ENCODE measurements around the gene VPREB1. TPM values are rescaled to one million over a fixed set of nuclear protein-coding genes. Genes with fewer than 3 reads are reported as not detected.
"Not testable (repeated sequence)": the region's sequence is repeated elsewhere in the genome, so short reads cannot be mapped to it uniquely, and the experiment has no call there.

Gene VPREB1
- total RNA-seq, 4 donors from 2014 or later = not detected

DNA sequence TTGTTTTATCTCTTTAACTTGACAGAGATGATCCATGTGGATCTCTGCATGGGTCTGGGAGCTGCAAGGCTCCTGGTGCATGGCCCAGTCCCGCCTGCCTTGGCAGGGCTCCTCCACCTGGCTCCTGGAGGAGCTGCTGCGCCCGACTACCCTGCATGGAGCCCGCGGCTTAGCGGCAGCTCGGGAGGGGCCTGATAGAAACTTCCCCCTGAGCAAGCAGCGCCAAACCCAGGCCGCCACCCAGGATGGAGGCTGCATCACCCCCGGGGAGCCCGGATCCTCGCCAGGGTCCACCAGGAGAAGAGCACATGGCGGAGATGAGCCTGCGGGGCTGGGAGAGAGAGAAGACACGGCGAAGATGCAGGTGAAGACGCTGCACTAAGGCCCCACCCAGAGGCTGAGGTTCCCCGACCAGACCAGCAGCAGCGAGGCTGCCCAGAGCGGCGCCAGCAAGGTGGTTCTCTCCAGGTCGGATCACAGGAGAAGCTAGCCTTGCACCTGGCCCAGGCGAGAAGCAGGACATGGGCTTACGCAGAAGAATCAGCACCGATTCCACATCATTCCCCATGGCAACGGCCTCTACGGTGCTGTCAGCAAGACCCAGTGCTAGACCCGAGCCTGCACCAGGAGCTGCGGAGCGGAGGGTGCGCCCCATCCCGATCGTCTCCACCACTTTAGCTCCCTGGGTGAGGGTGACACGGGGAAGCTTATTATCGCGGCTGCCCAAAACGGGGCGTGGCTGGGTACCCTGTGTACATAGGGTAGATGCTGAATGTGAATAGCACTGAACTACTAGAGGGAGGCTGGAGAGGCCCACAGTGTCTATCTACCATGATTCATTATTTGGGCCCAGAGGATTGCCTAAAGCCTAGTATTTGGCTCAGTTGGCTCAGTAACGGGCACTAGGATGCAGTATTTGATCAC is 41.3 kb upstream of the VPREB1 start:
- 85% methylated on average over 39 of the region's 39 CpGs; no CpG with 5 or more reads in 1 of the 2 donors for WGBS, 2 donors (ENCODE audit: low coverage in 1 of 2)
- in situ Hi-C loops (cut with MboI; ENCODE audit: low pct_ligation_motif_present in 1 of 4, low pct_unique_long_range_greater_than_20kb in 1 of 4, low sequenced_read_pairs in 3 of 4) (no loop called here), intact Hi-C loops (cut with DNase I; ENCODE audit: low total_unique reads) (no loop called here)

GRCh38 chr22:22207845-22208564 is 36.6 kb upstream of the VPREB1 start:
- H3K27me3 ChIP-seq = peaks cover 14% of the 10 kb centered on the region
- no peak overlapping the region for H3K27ac ChIP-seq
- intact Hi-C loops (cut with DNase I; ENCODE audit: low total_unique reads) (no loop called here), in situ Hi-C loops (cut with MboI; ENCODE audit: low pct_ligation_motif_present in 1 of 4, low pct_unique_long_range_greater_than_20kb in 1 of 4, low sequenced_read_pairs in 3 of 4) (no loop called here)
- DNase-seq = peak; percentile 80
- WGBS, 2 donors (ENCODE audit: low coverage in 1 of 2) = 16 to 72% methylated on average over 2 to 6 of the region's 6 CpGs
- H3K9me3 ChIP-seq = no peaks in the 10 kb centered on the region
- TF ChIP-seq, protein P1, sequence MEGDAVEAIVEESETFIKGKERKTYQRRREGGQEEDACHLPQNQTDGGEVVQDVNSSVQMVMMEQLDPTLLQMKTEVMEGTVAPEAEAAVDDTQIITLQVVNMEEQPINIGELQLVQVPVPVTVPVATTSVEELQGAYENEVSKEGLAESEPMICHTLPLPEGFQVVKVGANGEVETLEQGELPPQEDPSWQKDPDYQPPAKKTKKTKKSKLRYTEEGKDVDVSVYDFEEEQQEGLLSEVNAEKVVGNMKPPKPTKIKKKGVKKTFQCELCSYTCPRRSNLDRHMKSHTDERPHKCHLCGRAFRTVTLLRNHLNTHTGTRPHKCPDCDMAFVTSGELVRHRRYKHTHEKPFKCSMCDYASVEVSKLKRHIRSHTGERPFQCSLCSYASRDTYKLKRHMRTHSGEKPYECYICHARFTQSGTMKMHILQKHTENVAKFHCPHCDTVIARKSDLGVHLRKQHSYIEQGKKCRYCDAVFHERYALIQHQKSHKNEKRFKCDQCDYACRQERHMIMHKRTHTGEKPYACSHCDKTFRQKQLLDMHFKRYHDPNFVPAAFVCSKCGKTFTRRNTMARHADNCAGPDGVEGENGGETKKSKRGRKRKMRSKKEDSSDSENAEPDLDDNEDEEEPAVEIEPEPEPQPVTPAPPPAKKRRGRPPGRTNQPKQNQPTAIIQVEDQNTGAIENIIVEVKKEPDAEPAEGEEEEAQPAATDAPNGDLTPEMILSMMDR (IDR thresholded peaks at IDR 0.05) = peak; percentile 20 to 48 (median 44)
- TF ChIP-seq EP300 (IDR thresholded peaks at IDR 0.05; ENCODE audit: low read depth) = no peak
- no peak overlapping the region for H3K4me3 ChIP-seq
- no peaks in the 10 kb centered on the region for H3K4me1 ChIP-seq
- no peaks in the 10 kb centered on the region for H3K36me3 ChIP-seq

More for the DNA sequence above, 41.3 kb upstream of the VPREB1 start:
- Histone ChIP-seq H3K4me1 (no peaks in the 10 kb centered on the region), H3K9me3 (no peaks in the 10 kb centered on the region), H3K27me3 (peaks cover 11% of the 10 kb centered on the region), H3K4me3 (no peak overlapping the region), H3K36me3 (no peaks in the 10 kb centered on the region), H3K27ac (no peak overlapping the region)
- no peak for DNase-seq
- TF ChIP-seq EP300 (IDR thresholded peaks at IDR 0.05; ENCODE audit: low read depth) (no peak), POLR2AphosphoS5 (IDR thresholded peaks at IDR 0.05) (no peak), POLR2A (IDR thresholded peaks at IDR 0.05) (no peak)
- TF ChIP-seq, protein P1 (IDR thresholded peaks at IDR 0.05) = no peak

GRCh38 chr22:22208652-22209051 is 35.9 kb upstream of the VPREB1 start:
- no peak for TF ChIP-seq POLR2A (IDR thresholded peaks at IDR 0.05)
- TF ChIP-seq POLR2AphosphoS5 (IDR thresholded peaks at IDR 0.05) = no peak
- no peak for TF ChIP-seq EP300 (IDR thresholded peaks at IDR 0.05; ENCODE audit: low read depth)
- TF ChIP-seq, protein P1 (IDR thresholded peaks at IDR 0.05) = no peak
- Histone ChIP-seq H3K4me3 (no peak overlapping the region), H3K4me1 (no peaks in the 10 kb centered on the region), H3K36me3 (no peaks in the 10 kb centered on the region), H3K9me3 (no peaks in the 10 kb centered on the region), H3K27me3 (peaks cover 9% of the 10 kb centered on the region), H3K27ac (no peak overlapping the region)
- 65 to 70% methylated on average over 2 of the region's 2 CpGs for WGBS, 2 donors (ENCODE audit: low coverage in 1 of 2)
- intact Hi-C loops (cut with DNase I; ENCODE audit: low total_unique reads) = no loop called here
- in situ Hi-C loops (cut with MboI; ENCODE audit: low pct_ligation_motif_present in 1 of 4, low pct_unique_long_range_greater_than_20kb in 1 of 4, low sequenced_read_pairs in 3 of 4) = no loop called here
- no peak for DNase-seq

DNA sequence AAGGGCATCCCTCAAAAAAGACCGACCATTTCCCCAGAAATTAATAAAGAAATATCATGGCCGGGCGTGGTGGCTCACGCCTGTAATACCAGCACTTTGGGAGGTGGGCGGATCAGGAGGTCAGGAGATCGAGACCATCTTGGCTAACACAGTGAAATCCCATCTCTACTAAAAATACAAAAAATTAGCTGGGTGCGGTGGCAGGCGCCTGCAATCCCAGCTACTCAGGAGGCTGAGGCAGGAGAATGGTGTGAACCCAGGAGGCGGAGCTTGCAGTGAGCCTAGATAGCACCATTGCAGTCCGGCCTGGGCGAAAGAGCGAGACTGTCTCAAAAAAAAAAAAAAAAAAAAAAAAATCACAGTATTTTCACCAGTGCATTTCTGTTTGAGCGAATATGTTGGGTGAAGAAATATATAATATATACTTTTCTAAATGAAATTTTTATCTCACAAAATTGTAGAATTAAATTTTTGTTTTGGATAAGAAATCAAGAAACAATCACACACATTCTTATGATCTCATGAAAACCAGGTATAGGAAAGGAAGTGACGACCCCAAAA is 35.4 kb upstream of the VPREB1 start:
- H3K27ac ChIP-seq; H3K36me3 ChIP-seq; H3K4me3 ChIP-seq; H3K9me3 ChIP-seq; H3K4me1 ChIP-seq; H3K27me3 ChIP-seq; intact Hi-C loops (cut with DNase I; ENCODE audit: low total_unique reads); DNase-seq; in situ Hi-C loops (cut with MboI; ENCODE audit: low pct_ligation_motif_present in 1 of 4, low pct_unique_long_range_greater_than_20kb in 1 of 4, low sequenced_read_pairs in 3 of 4): not testable (repeated sequence)
- WGBS, 2 donors (ENCODE audit: low coverage in 1 of 2) = 78 to 91% methylated on average over 2 to 14 of the region's 14 CpGs

All from transverse colon (tissue), 4 donors.